OCI-LY3 (cell line): ENCODE measurements around the gene SMIM38.
A peak's percentile ranks its signal among the peaks of the same experiment; 100 is the strongest.
"Not testable (repeated sequence)": the region's sequence is repeated elsewhere in the genome, so short reads cannot be mapped to it uniquely, and the experiment has no call there.

Experiments
- H2AFZ ChIP-seq: fragments of 200-600, 300-600 bp; shearing (Covaris generic); 2 replicates; pipeline ENCODE4 v1.6.0; 2014; ENCODE audit warnings: antibody characterized with exemption, low read depth, low read length
- H3K27ac ChIP-seq: fragments of 200-600, 300-600 bp; sonication (generic); 2 replicates; pipeline ENCODE4 v1.5.1; 2014; ENCODE audit warnings: mild to moderate bottlenecking, low read length, moderate library complexity, mixed read lengths
- H3K27me3 ChIP-seq: fragments of 200-600, 300-600 bp; sonication (generic); 2 replicates; pipeline ENCODE4 v1.6.1; 2014; ENCODE audit warnings: low read depth, low read length, mixed read lengths
- H3K36me3 ChIP-seq: fragments of 200-600, 300-600 bp; sonication (generic); replicated peaks from 2 replicates; pipeline ENCODE3; 2014; ENCODE audit warnings: low read depth, low read length, mixed read lengths
- H3K4me1 ChIP-seq: fragments of 300-600, 200-600 bp; sonication (generic); 2 replicates; pipeline ENCODE4 v1.6.1; 2014; ENCODE audit warnings: low read length, mixed read lengths
- H3K4me2 ChIP-seq: fragments of 200-600, 300-600 bp; sonication (generic); 2 replicates; pipeline ENCODE4 v1.6.1; 2014; ENCODE audit warnings: low read length, mixed read lengths
- H3K4me3 ChIP-seq: fragments of 300-600, 200-600 bp; sonication (generic); 2 replicates; pipeline ENCODE4 v1.5.1; 2014; ENCODE audit warnings: antibody characterized with exemption, mild to moderate bottlenecking, low read length, moderate library complexity
- H3K79me2 ChIP-seq: fragments of 300-600, 200-600 bp; shearing (Covaris generic); 2 replicates; pipeline ENCODE4 v1.6.1; 2014; ENCODE audit warnings: mild to moderate bottlenecking, low read length, mixed read lengths
- H3K9ac ChIP-seq: fragments of 300-600, 200-600 bp; shearing (Covaris generic); 2 replicates; pipeline ENCODE4 v1.6.0; 2014; ENCODE audit warnings: mild to moderate bottlenecking, low read length, moderate library complexity
- H3K9me3 ChIP-seq: fragments of 200-600, 300-600 bp; shearing (Covaris generic); 2 replicates; pipeline ENCODE4 v1.6.1; 2014; ENCODE audit warnings: low read length, mixed read lengths; ENCODE audit not compliant: insufficient read depth
- H4K20me1 ChIP-seq: fragments of 200-600, 300-600 bp; sonication (generic); 2 replicates; pipeline ENCODE4 v1.6.1; 2016; ENCODE audit warnings: low read length, mixed read lengths; ENCODE audit not compliant: insufficient read depth
- CTCF ChIP-seq: fragments of 200-600, 300-600 bp; sonication (generic); IDR thresholded peaks from 2 replicates; pipeline ENCODE4 v1.5.1; 2014; ENCODE audit warnings: antibody characterized with exemption, low read length, low read depth
- EZH2phosphoT487 ChIP-seq: fragments of 200-600 bp; shearing (Covaris generic); IDR thresholded peaks from 2 replicates; pipeline ENCODE4 v1.6.1; 2018; ENCODE audit warnings: antibody characterized with exemption, mixed run types, low read depth

SMIM38 gene

GRCh38 chr11:69136471-69136870 lies 19.3 kb upstream of the SMIM38 start:
- Histone ChIP-seq H4K20me1 (no peaks in the 10 kb centered on the region), H3K79me2 (no peaks in the 10 kb centered on the region), H3K27ac (peak overlapping the region; percentile 82; the same call in 1 of the 2 replicates), H3K27me3 (no peaks in the 10 kb centered on the region), H3K4me2 (no peak overlapping the region), H3K4me1 (peaks cover 31% of the 10 kb centered on the region), H3K4me3 (no peak overlapping the region), H3K9ac (no peak overlapping the region), H3K36me3 (peaks cover 63% of the 10 kb centered on the region), H2AFZ (no peak overlapping the region), H3K9me3 (peaks cover 53% of the 10 kb centered on the region)
- TF ChIP-seq EZH2phosphoT487 (no peak), CTCF (no peak)

- Histone ChIP-seq H3K27ac (no peak overlapping the region), H3K4me1 (peaks cover 39% of the 10 kb centered on the region), H4K20me1 (no peaks in the 10 kb centered on the region), H3K4me3 (no peak overlapping the region), H3K27me3 (no peaks in the 10 kb centered on the region), H3K36me3 (peaks cover 68% of the 10 kb centered on the region), H2AFZ (no peak overlapping the region), H3K9me3 (peaks cover 60% of the 10 kb centered on the region), H3K79me2 (no peaks in the 10 kb centered on the region), H3K4me2 (no peak overlapping the region), H3K9ac (no peak overlapping the region)
- no peak for TF ChIP-seq CTCF
- TF ChIP-seq EZH2phosphoT487, result no peak
These were observed 18.4 kb upstream of the SMIM38 start for GRCh38 chr11:69137151-69137844.

- no peaks in the 10 kb centered on the region for H3K79me2 ChIP-seq
- H3K27ac ChIP-seq, result no peak overlapping the region
- H3K4me2 ChIP-seq, result no peak overlapping the region
- peaks cover 61% of the 10 kb centered on the region for H3K9me3 ChIP-seq
- peaks cover 69% of the 10 kb centered on the region for H3K36me3 ChIP-seq
- H3K4me1 ChIP-seq, result peaks cover 39% of the 10 kb centered on the region
- no peak overlapping the region for H3K4me3 ChIP-seq
- TF ChIP-seq EZH2phosphoT487, result no peak
- no peak overlapping the region for H3K9ac ChIP-seq
- H4K20me1 ChIP-seq, result no peaks in the 10 kb centered on the region
- H2AFZ ChIP-seq, result no peak overlapping the region
- H3K27me3 ChIP-seq, result no peaks in the 10 kb centered on the region
These were observed 17.5 kb upstream of the SMIM38 start for GRCh38 chr11:69138265-69138664.

- H3K27me3 ChIP-seq, result not testable (repeated sequence)
- Histone ChIP-seq H3K9me3 (peaks cover 51% of the 10 kb centered on the region), H3K36me3 (peaks cover 62% of the 10 kb centered on the region)
These were observed 15.6 kb upstream of the SMIM38 start for GRCh38 chr11:69140161-69140560.

GRCh38 chr11:69140635-69141034 lies 15.1 kb upstream of the SMIM38 start:
- Histone ChIP-seq H3K36me3 (peaks cover 62% of the 10 kb centered on the region), H3K4me2 (no peak overlapping the region), H3K4me3 (no peak overlapping the region), H3K79me2 (no peaks in the 10 kb centered on the region), H2AFZ (no peak overlapping the region), H3K27me3 (no peaks in the 10 kb centered on the region), H4K20me1 (no peaks in the 10 kb centered on the region), H3K9me3 (peaks cover 51% of the 10 kb centered on the region), H3K9ac (no peak overlapping the region), H3K27ac (no peak overlapping the region), H3K4me1 (peaks cover 27% of the 10 kb centered on the region)
- TF ChIP-seq CTCF (no peak), EZH2phosphoT487 (no peak)

More at GRCh38 chr11:69140161-69140560, 15.6 kb upstream of the SMIM38 start:
- peaks cover 32% of the 10 kb centered on the region for H3K4me1 ChIP-seq
- H3K4me2 ChIP-seq, H4K20me1 ChIP-seq, H2AFZ ChIP-seq, H3K27ac ChIP-seq, H3K4me3 ChIP-seq, H3K9ac ChIP-seq, H3K79me2 ChIP-seq: not testable (repeated sequence)
